ENCODE measurements around the gene CAMK2D.

- no peak for TF ChIP-seq CTCF (conservative IDR thresholded peaks at IDR 0.05; ENCODE audit: low read depth in 2 of 2)
- TF ChIP-seq POLR2AphosphoS5 (IDR thresholded peaks at IDR 0.05; ENCODE audit: low read depth) = no peak
- TF ChIP-seq EZH2 (IDR thresholded peaks at IDR 0.05; ENCODE audit: low read depth, unreplicated experiment) = no peak
Observed at GRCh38 chr4:113610537-113610936, 151.0 kb downstream of the CAMK2D start.
